Activated T-cell treated with anti-CD3 and anti-CD28 coated beads, Interleukin-2, amount 50 U/mL, for 72 hours (primary cell): ENCODE data around the gene LRRD1. TPM values are rescaled to one million over a fixed set of nuclear protein-coding genes. Genes with fewer than 3 reads are reported as not detected.
"Not testable (repeated sequence)": the region's sequence is repeated elsewhere in the genome, so short reads cannot be mapped to it uniquely, and the experiment has no call there.

Experiments used
- ATAC-seq, 2 donors: fragments of 150-1000 bp; cut with Tn5 transposase; replicated peaks in 1 of 2; 2 replicates each; pipeline ENCODE4 v1.10.0; 2021; ENCODE audit warnings: moderate library complexity in 2 of 2, mild to moderate bottlenecking in 1 of 2
- DNase-seq, 2 donors: peaks; one replicate each; pipeline ENCODE4 v3.0.0; 2021 to 2022; ENCODE audit warnings: mixed read lengths in 1 of 2
- H3K27ac Mint-ChIP-seq: one replicate; pipeline ENCODE4 v1.8.0; 2022; ENCODE audit warnings: mild to moderate bottlenecking, moderate library complexity, mixed read lengths
- H3K27me3 Mint-ChIP-seq: one replicate; pipeline ENCODE4 v1.8.0; 2022; ENCODE audit warnings: low read depth, mixed read lengths
- H3K36me3 Mint-ChIP-seq, 2 donors: one replicate each; pipeline ENCODE4 v1.8.0; 2022; ENCODE audit warnings: mixed read lengths in 2 of 2, mild to moderate bottlenecking in 1 of 2; ENCODE audit not compliant: insufficient read depth in 2 of 2
- H3K4me1 Mint-ChIP-seq: one replicate; pipeline ENCODE4 v1.8.0; 2022; ENCODE audit warnings: low read depth, mixed read lengths
- H3K4me3 Mint-ChIP-seq, 2 donors: one replicate each; pipeline ENCODE4 v1.8.0; 2022; ENCODE audit warnings: mild to moderate bottlenecking in 2 of 2, mixed read lengths in 2 of 2, moderate library complexity in 2 of 2
- H3K9me3 Mint-ChIP-seq, 2 donors: one replicate each; pipeline ENCODE4 v1.8.0; 2022; ENCODE audit warnings: mixed read lengths in 2 of 2
- total RNA-seq, 2 donors: library from RNA; stranded (reverse); gene quantifications; one replicate each; pipeline ENCODE4 v1.2.3, GENCODE V29; 2022

LRRD1 gene
- total RNA-seq, 2 donors from 2014 or later, result not detected

DNA sequence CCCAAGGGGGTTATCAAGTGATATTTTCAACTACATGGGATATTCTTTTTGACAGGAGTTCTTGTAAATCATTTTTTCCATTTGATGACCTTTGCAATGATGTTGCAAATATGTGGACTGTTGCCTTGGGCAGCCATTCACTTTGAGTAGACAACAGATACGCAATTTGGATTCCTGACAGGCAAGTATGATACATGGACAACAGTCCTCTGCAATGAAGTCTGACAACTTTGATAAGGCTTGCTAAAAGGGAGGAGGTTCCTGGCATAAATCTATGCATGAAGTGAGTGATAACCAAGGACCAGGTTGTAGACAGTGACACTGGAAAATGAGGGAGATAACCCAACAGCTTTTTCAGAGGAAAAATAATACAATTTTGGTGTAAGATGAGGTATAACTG is 17.7 kb downstream of the LRRD1 start:
- DNase-seq (no peak), ATAC-seq (no peak)
- Mint-ChIP-seq H3K4me1 (peaks cover 7% of the 10 kb centered on the region), H3K27me3 (peaks cover 13% of the 10 kb centered on the region), H3K36me3 (no peaks in the 10 kb centered on the region), H3K9me3 (no peaks in the 10 kb centered on the region), H3K4me3 (no peak overlapping the region), H3K27ac (no peak overlapping the region)

GRCh38 chr7:92158660-92159575 is 20.0 kb downstream of the LRRD1 start:
- Mint-ChIP-seq H3K27ac (no peak overlapping the region), H3K9me3 (no peaks in the 10 kb centered on the region), H3K4me1 (peaks cover 7% of the 10 kb centered on the region), H3K4me3 (no peak overlapping the region), H3K36me3 (no peaks in the 10 kb centered on the region), H3K27me3 (peaks cover 13% of the 10 kb centered on the region)
- no peak for ATAC-seq
- DNase-seq, result no peak

GRCh38 chr7:92156990-92157389 is 22.0 kb downstream of the LRRD1 start:
- Mint-ChIP-seq H3K9me3 (no peaks in the 10 kb centered on the region), H3K4me1 (peaks cover 7% of the 10 kb centered on the region), H3K27me3 (peaks cover 13% of the 10 kb centered on the region), H3K36me3 (no peaks in the 10 kb centered on the region), H3K4me3 (no peak overlapping the region), H3K27ac (no peak overlapping the region)
- ATAC-seq (no peak), DNase-seq (no peak)

DNA sequence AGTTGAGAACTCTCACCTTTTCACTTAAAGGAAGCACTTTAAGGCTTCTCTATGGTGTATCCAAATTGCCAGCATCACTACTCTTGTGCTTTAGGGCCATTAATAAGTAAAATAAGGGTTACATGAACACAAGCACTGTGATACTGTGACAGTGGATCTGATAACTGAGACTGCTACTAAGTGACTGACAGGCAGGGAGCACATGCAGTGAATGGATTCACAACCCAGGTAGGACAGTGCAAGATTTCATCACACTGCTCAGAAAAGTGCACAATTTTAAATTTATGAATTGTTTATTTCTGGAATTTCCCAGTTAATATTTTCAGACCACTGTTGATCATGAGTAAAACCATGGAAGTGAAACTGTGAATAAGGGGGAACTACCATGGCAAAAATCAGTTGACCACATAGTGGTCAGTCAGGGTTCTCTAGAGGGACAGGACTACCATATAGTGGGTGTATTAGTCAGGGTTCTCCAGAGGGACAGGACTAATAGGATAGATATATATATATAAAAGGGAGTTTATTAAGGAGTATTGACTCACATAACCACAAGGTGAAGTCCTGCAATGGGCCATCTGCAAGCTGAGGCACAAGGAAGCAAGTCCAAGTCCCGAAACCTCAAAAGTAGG is 23.7 kb downstream of the LRRD1 start:
- peaks cover 7% of the 10 kb centered on the region for H3K4me1 Mint-ChIP-seq
- no peak overlapping the region for H3K27ac Mint-ChIP-seq
- H3K36me3 Mint-ChIP-seq, result no peaks in the 10 kb centered on the region
- ATAC-seq (no peak), DNase-seq (no peak)
- H3K4me3 Mint-ChIP-seq, result no peak overlapping the region
- no peaks in the 10 kb centered on the region for H3K9me3 Mint-ChIP-seq
- H3K27me3 Mint-ChIP-seq, result peaks cover 5% of the 10 kb centered on the region

DNA sequence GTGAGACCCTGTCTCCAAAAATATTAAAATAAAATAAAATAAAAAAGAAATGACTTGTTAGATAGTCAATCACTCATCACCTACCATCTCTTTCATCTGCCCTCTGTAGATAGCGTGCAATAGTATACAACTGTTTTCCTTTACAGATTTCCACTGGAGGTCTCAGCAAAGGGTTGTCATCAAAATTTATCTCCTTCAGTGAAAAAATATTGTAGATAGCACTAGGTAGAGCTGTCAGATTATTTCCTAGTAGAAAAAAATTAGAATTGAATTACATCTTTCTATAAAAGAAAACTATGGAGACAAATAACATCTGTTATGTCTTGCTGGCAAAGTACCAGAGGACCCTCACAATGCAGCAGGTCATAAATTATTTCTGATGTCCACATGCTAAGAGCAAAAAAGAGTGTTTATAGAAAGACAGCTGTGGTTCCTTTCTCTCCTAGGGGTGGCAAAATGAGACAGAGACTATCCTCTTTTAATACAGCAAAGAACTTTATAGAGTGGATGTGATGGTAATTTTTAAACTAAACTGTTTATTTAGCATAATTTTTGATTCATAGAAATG is 28.4 kb downstream of the LRRD1 start:
- Mint-ChIP-seq H3K9me3 (no peaks in the 10 kb centered on the region), H3K27ac (no peak overlapping the region), H3K4me3 (no peak overlapping the region), H3K4me1 (no peaks in the 10 kb centered on the region), H3K27me3 (no peaks in the 10 kb centered on the region), H3K36me3 (no peaks in the 10 kb centered on the region)
- DNase-seq (no peak), ATAC-seq (no peak)

- Mint-ChIP-seq H3K27me3 (no peaks in the 10 kb centered on the region), H3K9me3 (no peaks in the 10 kb centered on the region), H3K27ac (no peak overlapping the region), H3K36me3 (no peaks in the 10 kb centered on the region), H3K4me3 (no peak overlapping the region), H3K4me1 (no peaks in the 10 kb centered on the region)
- DNase-seq (no peak), ATAC-seq (no peak)
These were observed 29.2 kb downstream of the LRRD1 start for GRCh38 chr7:92149736-92150239.

- H3K27me3 Mint-ChIP-seq, H3K27ac Mint-ChIP-seq, H3K9me3 Mint-ChIP-seq, H3K4me1 Mint-ChIP-seq, H3K36me3 Mint-ChIP-seq, H3K4me3 Mint-ChIP-seq, DNase-seq, ATAC-seq: not testable (repeated sequence)
These were observed 35.6 kb downstream of the LRRD1 start for GRCh38 chr7:92143192-92143880.

DNA sequence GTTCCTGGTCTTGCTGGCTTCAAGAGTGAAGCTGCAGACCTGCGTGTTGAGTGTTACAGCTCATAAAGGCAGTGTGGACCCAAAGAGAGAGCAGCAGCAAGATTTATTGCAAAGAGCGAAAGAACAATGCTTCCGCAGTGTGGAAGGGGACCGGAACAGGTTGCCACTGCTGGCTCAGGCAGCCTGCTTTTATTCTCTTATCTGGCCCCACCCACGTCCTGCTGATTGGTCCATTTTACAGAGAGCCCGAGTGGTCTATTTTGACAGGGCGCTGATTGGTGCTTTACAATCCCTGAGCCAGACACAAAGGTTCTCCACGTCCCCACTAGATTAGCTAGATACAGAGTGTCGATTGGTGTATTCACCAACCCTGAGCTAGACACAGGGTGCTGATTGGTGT is 36.2 kb downstream of the LRRD1 start:
- not testable (repeated sequence) for H3K27ac Mint-ChIP-seq, H3K4me1 Mint-ChIP-seq, H3K27me3 Mint-ChIP-seq, DNase-seq, H3K36me3 Mint-ChIP-seq, H3K9me3 Mint-ChIP-seq, H3K4me3 Mint-ChIP-seq, ATAC-seq

DNA sequence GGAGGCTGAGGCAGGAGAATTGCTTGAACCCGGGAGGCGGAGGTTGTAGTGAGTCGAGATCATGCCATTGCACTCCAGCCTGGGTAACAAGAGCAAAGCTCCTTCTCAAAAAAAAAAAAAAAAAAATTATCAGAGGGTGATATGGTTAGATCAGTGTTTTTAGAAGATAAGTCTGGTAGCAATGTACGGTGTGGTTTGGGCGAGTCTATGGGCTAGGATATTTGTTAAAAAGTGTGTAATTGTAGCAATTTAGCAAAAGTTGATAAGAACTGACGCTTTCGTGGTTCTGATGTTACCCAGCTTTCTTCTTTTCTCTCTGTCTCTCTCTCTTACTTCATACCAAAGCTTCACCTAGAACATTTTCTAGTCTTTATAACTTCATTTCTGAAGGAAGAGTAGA is 37.8 kb downstream of the LRRD1 start:
- DNase-seq (no peak), ATAC-seq (no peak)
- Mint-ChIP-seq H3K27me3 (no peaks in the 10 kb centered on the region), H3K9me3 (no peaks in the 10 kb centered on the region), H3K36me3 (peaks cover 0 to 4% of the 10 kb centered on the region in 2 donors), H3K27ac (no peak overlapping the region), H3K4me1 (no peaks in the 10 kb centered on the region), H3K4me3 (no peak overlapping the region)

DNA sequence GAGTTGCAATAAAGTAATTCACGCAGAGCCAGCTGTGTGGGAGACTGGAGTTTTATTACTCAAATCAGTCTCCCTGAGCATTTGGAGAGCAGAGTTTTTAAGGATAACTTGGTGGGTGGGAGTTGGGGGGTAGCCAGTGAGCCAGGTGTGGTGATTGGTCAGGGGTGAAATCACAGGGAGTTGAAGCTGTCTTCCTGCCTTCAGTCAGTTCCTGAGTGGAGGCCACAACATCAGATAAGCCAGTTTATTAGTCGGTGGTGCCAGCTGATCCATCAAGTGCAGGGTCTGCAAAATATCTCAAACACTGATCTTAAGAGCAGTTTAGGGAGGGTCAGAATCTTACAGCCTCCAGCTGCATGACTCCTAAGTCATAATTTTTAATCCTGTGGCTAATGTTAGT is 41.4 kb downstream of the LRRD1 start:
- no peaks in the 10 kb centered on the region for H3K27me3 Mint-ChIP-seq
- H3K27ac Mint-ChIP-seq, result no peak overlapping the region
- peaks cover 2 to 4% of the 10 kb centered on the region in 2 donors for H3K36me3 Mint-ChIP-seq
- peaks cover 20% of the 10 kb centered on the region for H3K4me1 Mint-ChIP-seq
- H3K4me3 Mint-ChIP-seq, result no peak overlapping the region
- DNase-seq, result no peak
- ATAC-seq, result no peak
- no peaks in the 10 kb centered on the region for H3K9me3 Mint-ChIP-seq

GRCh38 chr7:92135052-92135889 is 43.7 kb downstream of the LRRD1 start:
- H3K27me3 Mint-ChIP-seq, result no peaks in the 10 kb centered on the region

More at GRCh38 chr7:92135052-92135889, 43.7 kb downstream of the LRRD1 start:
- DNase-seq, result no peak
- Mint-ChIP-seq H3K36me3 (peaks cover 2 to 10% of the 10 kb centered on the region in 2 donors), H3K4me3 (peak overlapping the region; percentile 93 to 96), H3K4me1 (peaks cover 29% of the 10 kb centered on the region), H3K9me3 (no peaks in the 10 kb centered on the region), H3K27ac (peak overlapping the region; percentile 98)
- ATAC-seq, result no peak
